Stimulated activated CD8-positive, alpha-beta memory T cell treated with anti-CD3 and anti-CD28 coated beads, Interleukin-12 subunit alpha, Interleukin-12 subunit beta, amount 100 ng/mL, for 24 hours (primary cell): Measurements from ENCODE around the gene GCSAML.

Experiments
- DNase-seq: peaks from one replicate; pipeline ENCODE4 v3.0.0-alpha.2; 2020; ENCODE audit errors: extremely low read depth

GCSAML gene

GRCh38 chr1:247574236-247574635 is 25.3 kb downstream of the GCSAML start:
- no peak for DNase-seq

- no peak for DNase-seq
These were observed 25.7 kb downstream of the GCSAML start for GRCh38 chr1:247574664-247575063.

- no peak for DNase-seq
These were observed 27.6 kb downstream of the GCSAML start for GRCh38 chr1:247576514-247576913.

GRCh38 chr1:247578946-247579460 is 30.1 kb downstream of the GCSAML start:
- no peak for DNase-seq

- no peak for DNase-seq
These were observed 39.1 kb downstream of the GCSAML start, which contains the start of gene OR2G2 for GRCh38 chr1:247588060-247588459. Gene OR2G2 (plus strand): TSS chr1:247588360. CDS start chr1:247588360, 0 bp downstream.

- DNase-seq, result no peak
These were observed 56.4 kb downstream of the GCSAML start, which contains the start of gene OR2G3 for GRCh38 chr1:247605286-247605685. Gene OR2G3 (plus strand): TSS chr1:247605586. CDS start chr1:247605586, 0 bp downstream.

- DNase-seq, result no peak
These were observed 64.5 kb downstream of the GCSAML start for GRCh38 chr1:247613405-247613804.

GRCh38 chr1:247614625-247615024 is 65.7 kb downstream of the GCSAML start:
- DNase-seq, result no peak
